ENCODE data around the gene ANKHD1. TPM values are rescaled to one million over a fixed set of nuclear protein-coding genes. Genes with fewer than 3 reads are reported as not detected.

Gene ANKHD1
- total RNA-seq, 4 donors from 2014 or later: 113 to 212 (median 164) TPM

GRCh38 chr5:140403613-140404012, 2.0 kb downstream of the ANKHD1 start:
- WGBS, 2 donors (ENCODE audit: low coverage in 1 of 2): 41 to 55% methylated on average over 5 of the region's 5 CpGs
- peak overlapping the region in 2 of 4 donors; percentile 94 to 99 for H3K27ac ChIP-seq
- no peak for TF ChIP-seq EP300 (IDR thresholded peaks at IDR 0.05; ENCODE audit: low read depth)
- TF ChIP-seq CTCF (IDR thresholded peaks at IDR 0.05): no peak
- no peak for TF ChIP-seq POLR2A (IDR thresholded peaks at IDR 0.05)
- TF ChIP-seq POLR2AphosphoS5 (IDR thresholded peaks at IDR 0.05): no peak
- no peaks in the 10 kb centered on the region for H3K27me3 ChIP-seq
- intact Hi-C loops (cut with DNase I; ENCODE audit: low total_unique reads) (loop anchor here (10.0 kb wide), 1 partner anchor 231 kb away; the partner anchor contains the start of genes CD14 and TMCO6), in situ Hi-C loops (cut with MboI; ENCODE audit: low pct_ligation_motif_present in 1 of 4, low pct_unique_long_range_greater_than_20kb in 1 of 4, low sequenced_read_pairs in 3 of 4) (loop anchor here in 1 of 4 donors (25.0 kb wide), 1 partner anchor 284 kb away; the partner anchor contains the start of genes HARS1 and HARS2)
- peak overlapping the region in 3 of 4 donors; percentile 88 to 90 (median 90) for H3K4me3 ChIP-seq
- H3K36me3 ChIP-seq: peaks cover 0 to 4% (median 0%) of the 10 kb centered on the region in 4 donors
- no peak for DNase-seq
- H3K9me3 ChIP-seq: no peaks in the 10 kb centered on the region
- peaks cover 18 to 56% (median 40%) of the 10 kb centered on the region in 4 donors for H3K4me1 ChIP-seq

- in situ Hi-C loops (cut with MboI; ENCODE audit: low pct_ligation_motif_present in 1 of 4, low pct_unique_long_range_greater_than_20kb in 1 of 4, low sequenced_read_pairs in 3 of 4) (loop anchor here in 1 of 4 donors (25.0 kb wide), 1 partner anchor 279 kb away; the partner anchor contains the start of genes HARS1 and HARS2), intact Hi-C loops (cut with DNase I; ENCODE audit: low total_unique reads) (loop anchor here (10.0 kb wide), 1 partner anchor 226 kb away; the partner anchor contains the start of genes CD14 and TMCO6)
- Histone ChIP-seq H3K4me1 (peaks cover 8 to 51% (median 37%) of the 10 kb centered on the region in 4 donors), H3K27me3 (no peaks in the 10 kb centered on the region), H3K27ac (no peak overlapping the region), H3K4me3 (no peak overlapping the region), H3K9me3 (no peaks in the 10 kb centered on the region), H3K36me3 (peaks cover 0 to 4% (median 0%) of the 10 kb centered on the region in 4 donors)
- WGBS, 2 donors (ENCODE audit: low coverage in 1 of 2): 41 to 55% methylated on average over 3 to 4 of the region's 4 CpGs
- DNase-seq: no peak
- TF ChIP-seq POLR2A (IDR thresholded peaks at IDR 0.05) (no peak), CTCF (IDR thresholded peaks at IDR 0.05) (no peak)
Measured at GRCh38 chr5:140408750-140409241, 7.2 kb downstream of the ANKHD1 start.

- no peak overlapping the region for H3K4me3 ChIP-seq
- H3K36me3 ChIP-seq: peaks cover 0 to 7% (median 0%) of the 10 kb centered on the region in 4 donors
- TF ChIP-seq CTCF (IDR thresholded peaks at IDR 0.05): no peak
- TF ChIP-seq POLR2A (IDR thresholded peaks at IDR 0.05): no peak
- TF ChIP-seq POLR2AphosphoS5 (IDR thresholded peaks at IDR 0.05): no peak
- TF ChIP-seq EP300 (IDR thresholded peaks at IDR 0.05; ENCODE audit: low read depth): no peak
- H3K27ac ChIP-seq: no peak overlapping the region
- intact Hi-C loops (cut with DNase I; ENCODE audit: low total_unique reads) (no loop called here), in situ Hi-C loops (cut with MboI; ENCODE audit: low pct_ligation_motif_present in 1 of 4, low pct_unique_long_range_greater_than_20kb in 1 of 4, low sequenced_read_pairs in 3 of 4) (loop anchor here in 1 of 4 donors (25.0 kb wide), 1 partner anchor 274 kb away; the partner anchor contains the start of genes HARS1 and HARS2)
- H3K27me3 ChIP-seq: no peaks in the 10 kb centered on the region
- peaks cover 0 to 26% (median 14%) of the 10 kb centered on the region in 4 donors for H3K4me1 ChIP-seq
- 57 to 60% methylated on average over 1 of the region's 1 CpG for WGBS, 2 donors (ENCODE audit: low coverage in 1 of 2)
- no peak for DNase-seq
- H3K9me3 ChIP-seq: no peaks in the 10 kb centered on the region
Measured at GRCh38 chr5:140413230-140413629, 11.6 kb downstream of the ANKHD1 start.

GRCh38 chr5:140417235-140417634, 15.6 kb downstream of the ANKHD1 start:
- TF ChIP-seq POLR2A (IDR thresholded peaks at IDR 0.05): no peak
- TF ChIP-seq EP300 (IDR thresholded peaks at IDR 0.05; ENCODE audit: low read depth): no peak
- no peak for TF ChIP-seq POLR2AphosphoS5 (IDR thresholded peaks at IDR 0.05)
- intact Hi-C loops (cut with DNase I; ENCODE audit: low total_unique reads) (no loop called here), in situ Hi-C loops (cut with MboI; ENCODE audit: low pct_ligation_motif_present in 1 of 4, low pct_unique_long_range_greater_than_20kb in 1 of 4, low sequenced_read_pairs in 3 of 4) (loop anchor here in 1 of 4 donors (25.0 kb wide), 1 partner anchor 270 kb away; the partner anchor contains the start of genes HARS1 and HARS2)
- DNase-seq: no peak
- H3K4me1 ChIP-seq: peaks cover 0 to 7% (median 3%) of the 10 kb centered on the region in 4 donors
- H3K36me3 ChIP-seq: peaks cover 0 to 7% (median 0%) of the 10 kb centered on the region in 4 donors
- H3K4me3 ChIP-seq: no peak overlapping the region
- H3K27ac ChIP-seq: no peak overlapping the region
- WGBS, 2 donors (ENCODE audit: low coverage in 1 of 2): 92% methylated on average over 2 of the region's 2 CpGs; no CpG with 5 or more reads in 1 of the 2 donors
- no peaks in the 10 kb centered on the region for H3K9me3 ChIP-seq
- no peaks in the 10 kb centered on the region for H3K27me3 ChIP-seq

Measured in transverse colon (tissue), 4 donors.